Mesendoderm (in vitro differentiated cells): ENCODE results near the gene ZBTB12.
A peak's percentile ranks its signal among the peaks of the same experiment; 100 is the strongest.

Experiments used
- DNase-seq: peaks from one replicate; pipeline ENCODE4 v3.0.0; 2013
- H2AK5ac ChIP-seq: 2 replicates; pipeline ENCODE4 v1.6.1; 2013; ENCODE audit warnings: low read length, inconsistent platforms
- H2BK120ac ChIP-seq: 2 replicates; pipeline ENCODE4 v1.6.1; 2013; ENCODE audit warnings: low read depth, mild to moderate bottlenecking, low read length, moderate library complexity, mixed read lengths
- H2BK15ac ChIP-seq: replicated peaks from 2 replicates; pipeline ENCODE4 v1.6.1; 2013; ENCODE audit warnings: low read depth, mild to moderate bottlenecking, moderate library complexity
- H2BK5ac ChIP-seq: 2 replicates; pipeline ENCODE4 v1.6.1; 2013; ENCODE audit warnings: low read length, inconsistent platforms
- H3K18ac ChIP-seq: 2 replicates; pipeline ENCODE4 v1.6.1; 2013; ENCODE audit warnings: mild to moderate bottlenecking, low read length, mixed read lengths
- H3K23ac ChIP-seq: one replicate; pipeline ENCODE4 v1.6.1; 2013; ENCODE audit warnings: low read length
- H3K27ac ChIP-seq: 2 replicates; pipeline ENCODE4 v1.5.1; 2013; ENCODE audit warnings: low read depth, mild to moderate bottlenecking, inconsistent platforms, low read length, moderate library complexity
- H3K27me3 ChIP-seq: 2 replicates; pipeline ENCODE4 v1.6.1; 2013; ENCODE audit warnings: low read length, control low read depth, mild to moderate bottlenecking, inconsistent platforms; ENCODE audit not compliant: insufficient read depth, poor library complexity
- H3K36me3 ChIP-seq: 2 replicates; pipeline ENCODE4 v1.6.1; 2013; ENCODE audit warnings: low read length, inconsistent platforms; ENCODE audit not compliant: control insufficient read depth, insufficient read depth
- H3K4ac ChIP-seq: one replicate; pipeline ENCODE4 v1.6.1; 2013; ENCODE audit warnings: low read depth, mild to moderate bottlenecking, low read length, moderate library complexity
- H3K4me1 ChIP-seq: 2 replicates; pipeline ENCODE4 v1.6.1; 2013; ENCODE audit warnings: low read depth, low read length, inconsistent platforms; ENCODE audit not compliant: control insufficient read depth
- H3K4me2 ChIP-seq: 2 replicates; pipeline ENCODE4 v1.6.1; 2013; ENCODE audit warnings: low read length
- H3K4me3 ChIP-seq: 2 replicates; pipeline ENCODE4 v1.5.1; 2013; ENCODE audit warnings: mild to moderate bottlenecking, low read length
- H3K56ac ChIP-seq: one replicate; pipeline ENCODE4 v1.6.1; 2013; ENCODE audit warnings: low read length
- H3K79me1 ChIP-seq: 2 replicates; pipeline ENCODE4 v1.6.1; 2013; ENCODE audit warnings: low read length, inconsistent platforms
- H3K79me2 ChIP-seq: 2 replicates; pipeline ENCODE4 v1.6.1; 2013; ENCODE audit warnings: mild to moderate bottlenecking, low read length; ENCODE audit not compliant: control insufficient read depth, insufficient read depth
- H3K9ac ChIP-seq: 2 replicates; pipeline ENCODE4 v1.6.1; 2013; ENCODE audit warnings: low read length, inconsistent platforms
- H4K5ac ChIP-seq: one replicate; pipeline ENCODE4 v1.6.1; 2013; ENCODE audit warnings: low read length
- H4K8ac ChIP-seq: one replicate; pipeline ENCODE4 v1.6.1; 2013; ENCODE audit warnings: low read depth, mild to moderate bottlenecking, control low read depth, low read length, moderate library complexity
- WGBS: extraction: QIAGEN DNeasy Blood & Tissue Kit; methylation state at CpG from one replicate; pipeline ENCODE4 v1.1.7; 2013; ENCODE audit warnings: low lambda C conversion rate, missing lambda C conversion rate; ENCODE audit not compliant: insufficient coverage; ENCODE audit errors: extremely low coverage; 5-methylcytosine and 5-hydroxymethylcytosine counted together

Gene ZBTB12

DNA sequence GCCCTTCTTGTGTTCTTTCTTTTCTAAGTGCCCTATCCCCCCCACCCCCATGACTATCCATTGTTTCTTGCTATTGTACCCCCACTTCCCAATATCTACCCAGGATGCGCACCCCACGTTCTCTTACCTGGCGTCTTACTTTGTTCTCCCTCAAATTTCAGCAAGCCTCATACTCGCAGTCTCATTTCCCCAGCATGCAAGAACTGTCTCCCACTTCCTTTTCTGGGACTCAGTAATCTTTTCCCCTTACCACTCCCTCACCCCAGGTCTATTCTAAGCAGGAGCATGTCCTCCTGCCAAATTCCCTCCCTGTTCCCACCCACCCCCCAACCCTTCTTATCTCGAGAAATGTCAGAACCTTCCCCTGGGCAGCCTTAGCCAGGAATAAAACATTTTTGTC lies 2.7 kb downstream of the ZBTB12 start:
- Histone ChIP-seq H3K27ac (no peak overlapping the region), H3K4me2 (no peak overlapping the region), H3K4me3 (no peak overlapping the region), H3K27me3 (no peaks in the 10 kb centered on the region), H2BK5ac (no peak overlapping the region), H3K9ac (no peak overlapping the region), H4K8ac (no peak overlapping the region), H3K4ac (no peak overlapping the region), H3K56ac (no peak overlapping the region), H3K4me1 (no peaks in the 10 kb centered on the region), H4K5ac (no peak overlapping the region), H3K79me1 (peaks cover 4% of the 10 kb centered on the region), H2BK120ac (no peak overlapping the region), H3K18ac (no peak overlapping the region), H3K79me2 (peaks cover 4% of the 10 kb centered on the region), H2BK15ac (no peak overlapping the region), H2AK5ac (no peak overlapping the region), H3K23ac (no peak overlapping the region), H3K36me3 (no peaks in the 10 kb centered on the region)
- no peak for DNase-seq
- no CpG with 5 or more reads among the region's 5 CpGs for WGBS

- Histone ChIP-seq H4K5ac (no peak overlapping the region), H3K23ac (no peak overlapping the region), H3K27me3 (no peaks in the 10 kb centered on the region), H3K27ac (no peak overlapping the region), H3K4me1 (no peaks in the 10 kb centered on the region), H3K56ac (peak overlapping the region; percentile 91), H3K4me2 (peak overlapping the region; percentile 100), H2AK5ac (no peak overlapping the region), H3K18ac (no peak overlapping the region), H2BK15ac (no peak overlapping the region), H3K9ac (peak overlapping the region; percentile 83), H3K79me2 (peaks cover 4% of the 10 kb centered on the region), H3K4ac (no peak overlapping the region), H2BK120ac (no peak overlapping the region), H3K4me3 (peak overlapping the region; percentile 85), H2BK5ac (no peak overlapping the region), H3K36me3 (no peaks in the 10 kb centered on the region), H4K8ac (no peak overlapping the region), H3K79me1 (peaks cover 4% of the 10 kb centered on the region)
- peak; percentile 76 for DNase-seq
- no CpG with 5 or more reads among the region's 8 CpGs for WGBS
Measured at GRCh38 chr6:31898383-31899011, 3.4 kb downstream of the ZBTB12 start.

- peak; percentile 93 for DNase-seq
- peaks cover 4% of the 10 kb centered on the region for H3K79me1 ChIP-seq
- H3K27ac ChIP-seq = peak within 1 kb of the TSS; percentile 72
Measured at GRCh38 chr6:31897612-31898382, 4.1 kb downstream of the ZBTB12 start, which contains the start of gene EHMT2. TSS of gene EHMT2 (minus strand) at chr6:31897698. CDS start at chr6:31897677, 21 bp downstream.

GRCh38 chr6:31896856-31897611 lies 4.9 kb downstream of the ZBTB12 start:
- peak overlapping the region; percentile 92 for H3K56ac ChIP-seq
- peaks cover 4% of the 10 kb centered on the region for H3K36me3 ChIP-seq
- no peak for DNase-seq
- peak overlapping the region; percentile 72 for H3K27ac ChIP-seq
- H3K4ac ChIP-seq = peak overlapping the region; percentile 88
- H2BK5ac ChIP-seq = no peak overlapping the region
- H3K4me3 ChIP-seq = peak overlapping the region; percentile 53
- H4K8ac ChIP-seq = peak overlapping the region; percentile 68
- H4K5ac ChIP-seq = no peak overlapping the region
- H2AK5ac ChIP-seq = no peak overlapping the region
- no CpG with 5 or more reads among the region's 62 CpGs for WGBS
- no peaks in the 10 kb centered on the region for H3K27me3 ChIP-seq
- no peaks in the 10 kb centered on the region for H3K4me1 ChIP-seq
- H3K18ac ChIP-seq = peak overlapping the region; percentile 99
- H3K4me2 ChIP-seq = peak overlapping the region; percentile 74
- H2BK15ac ChIP-seq = no peak overlapping the region
- peak overlapping the region; percentile 82 for H3K9ac ChIP-seq
- peak overlapping the region; percentile 76 for H2BK120ac ChIP-seq
- peaks cover 4% of the 10 kb centered on the region for H3K79me1 ChIP-seq
- H3K79me2 ChIP-seq = peaks cover 4% of the 10 kb centered on the region
- H3K23ac ChIP-seq = no peak overlapping the region

More at GRCh38 chr6:31897612-31898382, 4.1 kb downstream of the ZBTB12 start, which contains the start of gene EHMT2:
- Histone ChIP-seq H3K23ac (no peak within 1 kb of the TSS), H3K27me3 (no peaks in the 10 kb centered on the region), H3K9ac (peak within 1 kb of the TSS; percentile 83), H4K8ac (peak within 1 kb of the TSS; percentile 68), H3K36me3 (peaks cover 4% of the 10 kb centered on the region), H3K4me1 (no peaks in the 10 kb centered on the region), H3K56ac (peak within 1 kb of the TSS; percentile 92), H2AK5ac (no peak within 1 kb of the TSS), H2BK120ac (peak within 1 kb of the TSS; percentile 76), H3K4me3 (peak within 1 kb of the TSS; percentile 85), H2BK15ac (no peak within 1 kb of the TSS), H3K79me2 (peaks cover 4% of the 10 kb centered on the region), H2BK5ac (no peak within 1 kb of the TSS), H3K4me2 (peak within 1 kb of the TSS; percentile 100), H3K4ac (peak within 1 kb of the TSS; percentile 88), H4K5ac (no peak within 1 kb of the TSS), H3K18ac (peak within 1 kb of the TSS; percentile 99)
- no CpG with 5 or more reads among the region's 49 CpGs for WGBS

- Histone ChIP-seq H3K27ac (no peak overlapping the region), H3K79me2 (peaks cover 4% of the 10 kb centered on the region), H3K4me2 (peak overlapping the region; percentile 74), H4K5ac (no peak overlapping the region), H3K18ac (no peak overlapping the region), H3K4me1 (no peaks in the 10 kb centered on the region), H3K23ac (no peak overlapping the region), H2BK5ac (no peak overlapping the region), H3K36me3 (peaks cover 4% of the 10 kb centered on the region), H3K4me3 (peak overlapping the region; percentile 50), H3K27me3 (no peaks in the 10 kb centered on the region), H4K8ac (no peak overlapping the region), H3K4ac (no peak overlapping the region), H2BK15ac (no peak overlapping the region), H2AK5ac (no peak overlapping the region), H3K79me1 (peaks cover 4% of the 10 kb centered on the region), H3K56ac (peak overlapping the region; percentile 86), H3K9ac (peak overlapping the region; percentile 82), H2BK120ac (no peak overlapping the region)
- no CpG with 5 or more reads among the region's 4 CpGs for WGBS
- DNase-seq = no peak
Measured at GRCh38 chr6:31896493-31896855, 5.4 kb downstream of the ZBTB12 start.
